ENCODE measurements around the gene TUBG2. TPM values are rescaled to one million over a fixed set of nuclear protein-coding genes. Genes with fewer than 3 reads are reported as not detected.
A peak's percentile ranks its signal among the peaks of the same experiment; 100 is the strongest.

TUBG2 gene
- total RNA-seq, 2 experiments from 2014 or later = 9.0 to 9.7 TPM

- no peak overlapping the region for H3K27ac ChIP-seq (ENCODE audit: low read depth in 1 of 2, low read length in 2 of 2)
- no peaks in the 10 kb centered on the region for H3K9me3 ChIP-seq (ENCODE audit: control insufficient read depth in 1 of 2, insufficient read depth in 1 of 2, low read length in 2 of 2)
- Mint-ChIP-seq H3K36me3 (ENCODE audit: low read depth) (no peaks in the 10 kb centered on the region), H3K4me3 (no peak overlapping the region), H3K27me3 (peaks cover 20% of the 10 kb centered on the region), H3K27ac (no peak overlapping the region), H3K4me1 (ENCODE audit: low read depth) (peaks cover 4% of the 10 kb centered on the region), H3K9me3 (no peaks in the 10 kb centered on the region)
- no peak overlapping the region for H3K4me3 ChIP-seq (ENCODE audit: low read length)
- DNase-seq = no peak
- no peak for TF ChIP-seq CTCF (IDR thresholded peaks at IDR 0.05)
- peaks cover 9 to 11% of the 10 kb centered on the region in 2 experiments for H3K27me3 ChIP-seq (ENCODE audit: control insufficient read depth in 1 of 2, insufficient read depth in 2 of 2, low read length in 2 of 2)
- intact Hi-C loops (cut with DNase I, micrococcal nuclease) = no loop called here
- peaks cover 4% of the 10 kb centered on the region for H3K4me1 ChIP-seq (ENCODE audit: insufficient read depth, low read length)
- CTCF ChIA-PET = no interaction called here
- H3K36me3 ChIP-seq (ENCODE audit: insufficient read depth, low read length) = no peaks in the 10 kb centered on the region
- POLR2A ChIA-PET = no interaction called here
- no peak for ATAC-seq (ENCODE audit: poor library complexity)
Observed at GRCh38 chr17:42651392-42651791, 7.7 kb upstream of the TUBG2 start.

GRCh38 chr17:42653179-42654124 is 5.6 kb upstream of the TUBG2 start:
- Histone ChIP-seq H3K4me3 (ENCODE audit: low read length) (no peak overlapping the region), H3K27me3 (ENCODE audit: control insufficient read depth in 1 of 2, insufficient read depth in 2 of 2, low read length in 2 of 2) (peaks cover 9 to 11% of the 10 kb centered on the region in 2 experiments), H3K36me3 (ENCODE audit: insufficient read depth, low read length) (no peaks in the 10 kb centered on the region), H3K9me3 (ENCODE audit: control insufficient read depth in 1 of 2, insufficient read depth in 1 of 2, low read length in 2 of 2) (no peaks in the 10 kb centered on the region), H3K4me1 (ENCODE audit: insufficient read depth, low read length) (peaks cover 5% of the 10 kb centered on the region), H3K27ac (ENCODE audit: low read depth in 1 of 2, low read length in 2 of 2) (no peak overlapping the region)
- ATAC-seq (ENCODE audit: poor library complexity) = no peak
- no peaks in the 10 kb centered on the region for H3K9me3 Mint-ChIP-seq
- CTCF ChIA-PET = no interaction called here
- H3K36me3 Mint-ChIP-seq (ENCODE audit: low read depth) = no peaks in the 10 kb centered on the region
- H3K27me3 Mint-ChIP-seq = peaks cover 20% of the 10 kb centered on the region
- no peak for TF ChIP-seq CTCF (IDR thresholded peaks at IDR 0.05)
- peaks cover 9% of the 10 kb centered on the region for H3K4me1 Mint-ChIP-seq (ENCODE audit: low read depth)
- POLR2A ChIA-PET = no interaction called here
- intact Hi-C loops (cut with DNase I, micrococcal nuclease) = no loop called here
- no peak overlapping the region for H3K27ac Mint-ChIP-seq
- no peak overlapping the region for H3K4me3 Mint-ChIP-seq
- DNase-seq = no peak

GRCh38 chr17:42655528-42655927 is 3.6 kb upstream of the TUBG2 start:
- Histone ChIP-seq H3K9me3 (ENCODE audit: control insufficient read depth in 1 of 2, insufficient read depth in 1 of 2, low read length in 2 of 2) (no peaks in the 10 kb centered on the region), H3K36me3 (ENCODE audit: insufficient read depth, low read length) (no peaks in the 10 kb centered on the region), H3K4me3 (ENCODE audit: low read length) (no peak overlapping the region), H3K27ac (ENCODE audit: low read depth in 1 of 2, low read length in 2 of 2) (no peak overlapping the region), H3K4me1 (ENCODE audit: insufficient read depth, low read length) (peaks cover 19% of the 10 kb centered on the region), H3K27me3 (ENCODE audit: control insufficient read depth in 1 of 2, insufficient read depth in 2 of 2, low read length in 2 of 2) (peaks cover 9 to 11% of the 10 kb centered on the region in 2 experiments)
- H3K4me1 Mint-ChIP-seq (ENCODE audit: low read depth) = peaks cover 21% of the 10 kb centered on the region
- CTCF ChIA-PET = no interaction called here
- intact Hi-C loops (cut with DNase I, micrococcal nuclease) = no loop called here
- no peak for TF ChIP-seq CTCF (IDR thresholded peaks at IDR 0.05)
- no peak overlapping the region for H3K27ac Mint-ChIP-seq
- H3K27me3 Mint-ChIP-seq = peaks cover 17% of the 10 kb centered on the region
- H3K9me3 Mint-ChIP-seq = no peaks in the 10 kb centered on the region
- H3K4me3 Mint-ChIP-seq = peak overlapping the region; percentile 40
- POLR2A ChIA-PET = no interaction called here
- DNase-seq = no peak
- peaks cover 6% of the 10 kb centered on the region for H3K36me3 Mint-ChIP-seq (ENCODE audit: low read depth)
- ATAC-seq (ENCODE audit: poor library complexity) = no peak
